Measurements from ENCODE around the gene NBPF15.
"Not testable (repeated sequence)": the region's sequence is repeated elsewhere in the genome, so short reads cannot be mapped to it uniquely, and the experiment has no call there.

DNA sequence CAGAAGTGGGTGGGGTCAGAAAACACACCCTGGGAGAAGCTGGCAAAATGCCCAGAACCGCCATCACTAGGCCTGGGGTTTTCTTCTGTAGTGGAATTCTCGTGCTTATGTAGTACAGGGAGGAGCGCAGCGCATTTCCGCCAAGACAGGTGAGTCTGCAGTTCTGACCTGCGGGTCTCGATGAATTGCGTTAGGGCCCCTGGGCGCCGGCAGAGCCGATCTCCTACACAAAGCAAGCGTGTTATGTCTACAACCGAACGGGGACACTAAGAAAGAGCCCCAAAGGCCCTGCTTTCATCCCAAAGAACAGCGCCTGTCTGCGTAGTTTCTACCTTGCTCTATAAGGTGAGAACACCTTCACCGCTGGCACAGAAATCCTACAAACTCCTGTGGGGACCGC is 28.9 kb upstream of the NBPF15 start:
- TF ChIP-seq, protein P1, sequence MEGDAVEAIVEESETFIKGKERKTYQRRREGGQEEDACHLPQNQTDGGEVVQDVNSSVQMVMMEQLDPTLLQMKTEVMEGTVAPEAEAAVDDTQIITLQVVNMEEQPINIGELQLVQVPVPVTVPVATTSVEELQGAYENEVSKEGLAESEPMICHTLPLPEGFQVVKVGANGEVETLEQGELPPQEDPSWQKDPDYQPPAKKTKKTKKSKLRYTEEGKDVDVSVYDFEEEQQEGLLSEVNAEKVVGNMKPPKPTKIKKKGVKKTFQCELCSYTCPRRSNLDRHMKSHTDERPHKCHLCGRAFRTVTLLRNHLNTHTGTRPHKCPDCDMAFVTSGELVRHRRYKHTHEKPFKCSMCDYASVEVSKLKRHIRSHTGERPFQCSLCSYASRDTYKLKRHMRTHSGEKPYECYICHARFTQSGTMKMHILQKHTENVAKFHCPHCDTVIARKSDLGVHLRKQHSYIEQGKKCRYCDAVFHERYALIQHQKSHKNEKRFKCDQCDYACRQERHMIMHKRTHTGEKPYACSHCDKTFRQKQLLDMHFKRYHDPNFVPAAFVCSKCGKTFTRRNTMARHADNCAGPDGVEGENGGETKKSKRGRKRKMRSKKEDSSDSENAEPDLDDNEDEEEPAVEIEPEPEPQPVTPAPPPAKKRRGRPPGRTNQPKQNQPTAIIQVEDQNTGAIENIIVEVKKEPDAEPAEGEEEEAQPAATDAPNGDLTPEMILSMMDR (IDR thresholded peaks at IDR 0.05; ENCODE audit: low read depth, low read length), result not testable (repeated sequence)
- TF ChIP-seq EZH2phosphoT487 (IDR thresholded peaks at IDR 0.05; ENCODE audit: low read depth), result not testable (repeated sequence)

Measured in OCI-LY3 (cell line).